ENCODE measurements around the gene CC2D2B. TPM values are rescaled to one million over a fixed set of nuclear protein-coding genes. Genes with fewer than 3 reads are reported as not detected.

Gene CC2D2B
- total and polyA plus RNA-seq, 2 experiments from 2014 or later: 0.39 TPM; not detected in 1

- Histone ChIP-seq H3F3A (ENCODE audit: insufficient read depth) (peaks cover 6% of the 10 kb centered on the region; the same call in 1 of the 2 replicates), H3K4me3 (no peak overlapping the region), H2AFZ (no peak overlapping the region), H3K36me3 (ENCODE audit: low read depth) (no peaks in the 10 kb centered on the region), H3K79me2 (ENCODE audit: insufficient read depth) (no peaks in the 10 kb centered on the region), H3K9ac (no peak overlapping the region), H3K4me1 (ENCODE audit: insufficient read depth) (peaks cover 4% of the 10 kb centered on the region; the same call in 1 of the 2 replicates), H3K27me3 (replicated peaks; ENCODE audit: insufficient read depth) (no peaks in the 10 kb centered on the region), H4K20me1 (ENCODE audit: insufficient read depth) (no peaks in the 10 kb centered on the region), H3K4me2 (ENCODE audit: unreplicated experiment) (no peak overlapping the region), H3K9me3 (ENCODE audit: low read depth) (no peaks in the 10 kb centered on the region), H3K27ac (no peak overlapping the region), H3K9me2 (ENCODE audit: insufficient read depth) (no peaks in the 10 kb centered on the region)
- in situ Hi-C loops (cut with MboI): no loop called here
- no peak for TF ChIP-seq EZH2phosphoT487 (IDR thresholded peaks at IDR 0.05; ENCODE audit: insufficient read depth, low read depth)
- TF ChIP-seq EZH2 (IDR thresholded peaks at IDR 0.05; ENCODE audit: insufficient read depth, poor library complexity, severe bottlenecking): no peak
- no peak for DNase-seq
- 84 to 87% methylated on average over 4 of the region's 4 CpGs for WGBS, 2 experiments (ENCODE audit: low coverage in 1 of 2, low lambda C conversion rate in 2 of 2, missing lambda C conversion rate in 2 of 2)
Observed at GRCh38 chr10:96038476-96039387, 131.0 kb downstream of the CC2D2B start.

- Histone ChIP-seq H3K9me2 (ENCODE audit: insufficient read depth) (no peaks in the 10 kb centered on the region), H3K4me1 (ENCODE audit: insufficient read depth) (peaks cover 11% of the 10 kb centered on the region), H3K27ac (no peak overlapping the region), H3K9ac (no peak overlapping the region), H4K20me1 (ENCODE audit: insufficient read depth) (no peaks in the 10 kb centered on the region), H3F3A (ENCODE audit: insufficient read depth) (peaks cover 12% of the 10 kb centered on the region; the same call in 1 of the 2 replicates), H2AFZ (no peak overlapping the region), H3K4me3 (no peak overlapping the region), H3K79me2 (ENCODE audit: insufficient read depth) (peaks cover 19% of the 10 kb centered on the region), H3K4me2 (ENCODE audit: unreplicated experiment) (no peak overlapping the region), H3K27me3 (replicated peaks; ENCODE audit: insufficient read depth) (no peaks in the 10 kb centered on the region), H3K9me3 (ENCODE audit: low read depth) (no peaks in the 10 kb centered on the region), H3K36me3 (ENCODE audit: low read depth) (no peaks in the 10 kb centered on the region)
- TF ChIP-seq EZH2phosphoT487 (IDR thresholded peaks at IDR 0.05; ENCODE audit: insufficient read depth, low read depth) (no peak), EZH2 (IDR thresholded peaks at IDR 0.05; ENCODE audit: insufficient read depth, poor library complexity, severe bottlenecking) (no peak)
- DNase-seq: no peak
- 97 to 98% methylated on average over 11 of the region's 11 CpGs for WGBS, 2 experiments (ENCODE audit: low coverage in 1 of 2, low lambda C conversion rate in 2 of 2, missing lambda C conversion rate in 2 of 2)
- in situ Hi-C loops (cut with MboI): no loop called here
Observed at GRCh38 chr10:96041146-96041545, 133.4 kb downstream of the CC2D2B start.

- TF ChIP-seq EZH2phosphoT487 (IDR thresholded peaks at IDR 0.05; ENCODE audit: insufficient read depth, low read depth) (no peak), EZH2 (IDR thresholded peaks at IDR 0.05; ENCODE audit: insufficient read depth, poor library complexity, severe bottlenecking) (no peak)
- H3F3A ChIP-seq (ENCODE audit: insufficient read depth): peaks cover 12% of the 10 kb centered on the region; the same call in 1 of the 2 replicates
- in situ Hi-C loops (cut with MboI): no loop called here
- WGBS, 2 experiments (ENCODE audit: low coverage in 1 of 2, low lambda C conversion rate in 2 of 2, missing lambda C conversion rate in 2 of 2): 2% methylated on average over 56 to 77 of the region's 92 CpGs
- H3K27me3 ChIP-seq (replicated peaks; ENCODE audit: insufficient read depth): no peaks in the 10 kb centered on the region
- H3K79me2 ChIP-seq (ENCODE audit: insufficient read depth): peaks cover 40% of the 10 kb centered on the region
- peak within 1 kb of the TSS; percentile 92 for H3K9ac ChIP-seq
- H3K4me3 ChIP-seq: peak within 1 kb of the TSS; percentile 78
- peak within 1 kb of the TSS; percentile 91 for H2AFZ ChIP-seq
- peak within 1 kb of the TSS; percentile 77 for H3K27ac ChIP-seq
- H4K20me1 ChIP-seq (ENCODE audit: insufficient read depth): no peaks in the 10 kb centered on the region
- no peaks in the 10 kb centered on the region for H3K36me3 ChIP-seq (ENCODE audit: low read depth)
- H3K9me2 ChIP-seq (ENCODE audit: insufficient read depth): no peaks in the 10 kb centered on the region
- peaks cover 11% of the 10 kb centered on the region for H3K4me1 ChIP-seq (ENCODE audit: insufficient read depth)
- peak; percentile 97 for DNase-seq
- H3K4me2 ChIP-seq (ENCODE audit: unreplicated experiment): peak within 1 kb of the TSS; percentile 82
- H3K9me3 ChIP-seq (ENCODE audit: low read depth): no peaks in the 10 kb centered on the region
Observed at GRCh38 chr10:96043033-96043892, 135.5 kb downstream of the CC2D2B start, which contains the start of gene CCNJ. Gene CCNJ (plus strand): TSS chr10:96043583. CDS start chr10:96044394, 811 bp downstream.

All from GM23248 (cell line).